Measurements from ENCODE around the gene RFNG.

The RFNG gene

DNA sequence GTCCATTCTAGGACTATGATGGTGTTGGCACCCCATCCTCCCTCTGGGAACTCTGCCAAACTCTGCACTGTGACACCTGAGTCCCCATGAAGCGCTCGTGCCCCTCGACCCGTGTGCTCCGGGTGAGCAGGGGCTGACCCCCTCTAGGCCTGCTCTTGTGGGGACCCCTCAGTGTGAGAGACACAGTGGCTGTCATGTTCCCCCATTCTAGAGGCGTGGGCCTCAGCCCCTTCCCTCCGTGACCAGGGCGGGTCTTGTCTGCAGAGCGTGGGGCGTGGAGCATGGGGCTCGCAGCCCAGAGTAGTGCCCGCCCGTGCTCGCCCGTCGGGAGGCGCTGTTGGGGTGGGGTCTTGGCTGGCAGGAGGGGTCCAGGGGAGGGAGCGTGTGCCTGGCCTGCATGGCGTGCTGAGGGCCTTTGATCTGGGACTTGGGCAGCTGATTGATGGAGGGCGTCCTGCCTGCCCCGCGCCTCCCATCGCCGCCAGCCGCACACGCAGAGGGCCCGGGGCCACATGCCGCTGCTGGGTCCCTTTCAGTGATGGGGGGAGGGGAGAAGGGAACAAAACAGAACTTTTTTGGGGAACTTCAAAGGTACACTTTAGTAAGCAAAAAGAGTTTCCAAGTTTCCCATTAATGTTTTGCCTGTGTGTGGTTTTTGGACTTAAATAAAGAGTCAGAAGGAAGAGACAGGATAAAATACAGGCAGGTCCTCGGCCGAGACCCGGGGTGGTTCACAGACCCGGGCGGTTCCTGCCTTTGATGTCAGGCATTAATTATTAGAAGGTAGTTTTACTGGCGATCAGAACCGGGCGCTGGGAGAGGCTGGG is 51.4 kb downstream of the RFNG start:
- DNase-seq, result no peak

DNA sequence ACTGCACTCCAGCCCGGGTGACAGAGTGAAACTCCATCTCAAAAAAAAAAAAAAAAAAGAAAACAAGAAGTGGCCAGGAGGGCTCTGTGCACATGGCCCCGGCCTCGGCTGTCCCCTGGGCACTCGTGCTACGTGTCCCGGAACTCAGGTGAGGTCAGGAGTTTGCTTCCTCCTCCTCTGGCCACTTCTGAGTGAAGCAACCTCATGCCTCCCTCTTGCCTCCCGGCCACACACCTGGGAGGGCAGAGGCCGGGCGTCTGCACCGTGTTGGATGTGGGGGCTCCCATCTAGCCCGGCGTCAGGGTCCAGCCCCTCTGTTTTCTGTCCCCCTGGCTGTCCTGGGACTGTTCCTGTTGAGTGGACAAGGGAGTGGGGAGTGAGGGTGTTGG is 52.0 kb downstream of the RFNG start:
- DNase-seq, result no peak

- DNase-seq, result no peak
Measured at GRCh38 chr17:81998691-81999438, 52.7 kb downstream of the RFNG start.

- DNase-seq, result no peak
Measured at GRCh38 chr17:81998212-81998611, 53.4 kb downstream of the RFNG start.

All from suppressor macrophage (primary cell).